ENCODE results near the gene PGC. TPM values are rescaled to one million over a fixed set of nuclear protein-coding genes. Genes with fewer than 3 reads are reported as not detected.
A peak's percentile ranks its signal among the peaks of the same experiment; 100 is the strongest.

Gene PGC
- total and polyA plus RNA-seq, 2 of the 8 experiments (the other 6 are each of a cell fraction or from before 2014, with no cell fraction given), result 0.09 TPM; not detected in 1

- H3K4me1 ChIP-seq (replicated peaks in 1 of 4; ENCODE audit: control insufficient read depth in 3 of 4, insufficient read depth in 4 of 4, low read length in 3 of 4), result peaks cover 2 to 7% (median 5%) of the 10 kb centered on the region in 4 experiments; a peak in 4 of 7 replicates
- no peaks in the 10 kb centered on the region for H3K79me1 ChIP-seq (ENCODE audit: low read depth, low read length)
- no peaks in the 10 kb centered on the region; a peak in 1 of 8 replicates for H3K36me3 ChIP-seq (ENCODE audit: control insufficient read depth in 2 of 4, insufficient read depth in 4 of 4, low read length in 3 of 4)
- H2BK120ac ChIP-seq (replicated peaks; ENCODE audit: low read depth, low read length), result no peak overlapping the region
- no peak overlapping the region for H3K9ac ChIP-seq (replicated peaks in 1 of 4; ENCODE audit: extremely low read depth in 1 of 4, low read depth in 3 of 4, low read length in 3 of 4)
- TF ChIP-seq SIX5 (IDR thresholded peaks at IDR 0.05; ENCODE audit: low read depth, low read length) (no peak), TAF1 (IDR thresholded peaks at IDR 0.05; ENCODE audit: low read depth, low read length) (no peak), JUN (IDR thresholded peaks at IDR 0.05; ENCODE audit: low read depth, low read length) (no peak), GABPA (IDR thresholded peaks at IDR 0.05; ENCODE audit: borderline replicate concordance, insufficient read depth, low read length) (no peak), HDAC6 (IDR thresholded peaks at IDR 0.05; ENCODE audit: low read depth, low read length) (no peak), NRF1 (IDR thresholded peaks at IDR 0.05; ENCODE audit: low read depth, low read length) (no peak), SP1 (IDR thresholded peaks at IDR 0.05; ENCODE audit: low read depth, low read length) (no peak), JUND (IDR thresholded peaks at IDR 0.05; ENCODE audit: low read length) (no peak), BACH1 (IDR thresholded peaks at IDR 0.05; ENCODE audit: low read length) (no peak), KDM5A (IDR thresholded peaks at IDR 0.05; ENCODE audit: low read length) (no peak), NANOG (IDR thresholded peaks at IDR 0.05; ENCODE audit: insufficient read depth, low read depth, low read length, poor library complexity, severe bottlenecking) (no peak), RAD21 (IDR thresholded peaks at IDR 0.05 in 1 of 2, conservative IDR thresholded peaks at IDR 0.05 in 1 of 2; ENCODE audit: low read depth in 2 of 2, low read length in 2 of 2) (no peak)
- TF ChIP-seq, protein P1, sequence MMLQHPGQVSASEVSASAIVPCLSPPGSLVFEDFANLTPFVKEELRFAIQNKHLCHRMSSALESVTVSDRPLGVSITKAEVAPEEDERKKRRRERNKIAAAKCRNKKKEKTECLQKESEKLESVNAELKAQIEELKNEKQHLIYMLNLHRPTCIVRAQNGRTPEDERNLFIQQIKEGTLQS (IDR thresholded peaks at IDR 0.05; ENCODE audit: insufficient read depth, low read depth, low read length), result no peak
- POLR2A ChIA-PET (ENCODE audit: partially characterized antibody), result interaction anchor here (0.8 to 1.0 kb wide), 2 partner anchors 8 to 274 kb away, joined by 3 read pairs; partner anchors contain the start of gene TOMM6
- no peak overlapping the region for H3K18ac ChIP-seq (ENCODE audit: extremely low read depth, low read length)
- no peak overlapping the region for H3K4ac ChIP-seq (replicated peaks; ENCODE audit: insufficient read length, low read depth, low read length)
- no peak overlapping the region for H2AFZ ChIP-seq (ENCODE audit: low read length)
- H4K5ac ChIP-seq (ENCODE audit: insufficient read length, low read depth, low read length), result no peak overlapping the region
- DNase-seq (ENCODE audit: low read depth in 1 of 2, low spot score in 2 of 2), result no peak
- H4K91ac ChIP-seq (replicated peaks; ENCODE audit: insufficient read length, low read length), result no peak overlapping the region
- H2BK12ac ChIP-seq (ENCODE audit: low read depth, low read length), result no peak overlapping the region
- no peak overlapping the region for H3K23ac ChIP-seq (ENCODE audit: insufficient read length)
- no peak overlapping the region for H2AK5ac ChIP-seq (ENCODE audit: low read depth, low read length)
- H3K56ac ChIP-seq (replicated peaks; ENCODE audit: insufficient read length, low read depth, low read length), result no peak overlapping the region
- peaks cover 8% of the 10 kb centered on the region for H3K23me2 ChIP-seq (ENCODE audit: low read depth, low read length)
- H3K27ac ChIP-seq (ENCODE audit: low read depth, low read length), result no peak overlapping the region
- no peak overlapping the region for H3K14ac ChIP-seq (ENCODE audit: insufficient read length)
- no peak overlapping the region for H2BK5ac ChIP-seq (ENCODE audit: low read depth, low read length)
- peaks cover 0 to 3% of the 10 kb centered on the region in 2 experiments for H4K20me1 ChIP-seq (replicated peaks in 1 of 2; ENCODE audit: control insufficient read depth in 1 of 2, insufficient read depth in 2 of 2, low read length in 2 of 2)
- no peaks in the 10 kb centered on the region for H3K79me2 ChIP-seq (ENCODE audit: control insufficient read depth in 1 of 2, insufficient read depth in 2 of 2, low read length in 2 of 2)
- H2BK20ac ChIP-seq (ENCODE audit: low read length), result no peak overlapping the region
- H3K4me3 ChIP-seq (ENCODE audit: extremely low read depth in 1 of 4, insufficient read depth in 2 of 4, low read depth in 3 of 4, low read length in 4 of 4), result peak overlapping the region; percentile 55 to 85 (median 64); a peak in 7 of 8 replicates
- CTCF ChIA-PET (ENCODE audit: partially characterized antibody), result interaction anchor here (1.0 to 5.2 kb wide), 5 partner anchors 41 to 265 kb away, joined by 3 to 58 read pairs (median 3); no protein-coding TSS in a partner anchor
- FAIRE-seq, result no peak
- H3K9me3 ChIP-seq (ENCODE audit: insufficient read depth in 2 of 2, low read depth in 1 of 2, low read length in 1 of 2), result no peaks in the 10 kb centered on the region
- peak overlapping the region; percentile 74 to 76 for H3K4me2 ChIP-seq (ENCODE audit: insufficient read depth in 1 of 2, low read depth in 2 of 2, low read length in 2 of 2)
- H3K27me3 ChIP-seq (replicated peaks in 1 of 4; ENCODE audit: control insufficient read depth in 3 of 4, extremely low read depth in 1 of 4, insufficient read depth in 3 of 4, low read length in 3 of 4), result peaks cover 0 to 19% (median 8%) of the 10 kb centered on the region in 4 experiments; a peak in 6 of 7 replicates
- no peak overlapping the region; the same call in 1 of the 2 replicates for H4K8ac ChIP-seq (ENCODE audit: extremely low read depth, insufficient read depth, low read length)
- 68% methylated on average over 6 of the region's 6 CpGs; no CpG with 5 or more reads in 1 of the 2 experiments for WGBS, 2 experiments (ENCODE audit: extremely low coverage in 1 of 2, insufficient coverage in 1 of 2, insufficient read length in 1 of 2, insufficient replicate concordance in 2 of 2, low coverage in 1 of 2, low lambda C conversion rate in 2 of 2, missing lambda C conversion rate in 1 of 2)
- no peak overlapping the region for H2BK15ac ChIP-seq (ENCODE audit: low read length)
These were observed 31.7 kb upstream of the PGC start for GRCh38 chr6:41778895-41779294.

Measured in H1 (cell line).